HUES64 (cell line): ENCODE data around the gene SDK1.
"Not testable (repeated sequence)": the region's sequence is repeated elsewhere in the genome, so short reads cannot be mapped to it uniquely, and the experiment has no call there.

ENCODE experiments used
- H3K27ac ChIP-seq: 2 replicates; pipeline ENCODE4 v1.7.0; 2013; ENCODE audit warnings: low read depth, low read length, inconsistent platforms
- H3K27me3 ChIP-seq: 2 replicates; pipeline ENCODE4 v1.6.1; 2013; ENCODE audit warnings: mild to moderate bottlenecking, low read length; ENCODE audit not compliant: insufficient read depth
- H3K36me3 ChIP-seq: 2 replicates; pipeline ENCODE4 v1.6.1; 2013; ENCODE audit warnings: mild to moderate bottlenecking, low read length; ENCODE audit not compliant: insufficient read depth
- H3K4me1 ChIP-seq: 2 replicates; pipeline ENCODE4 v1.6.1; 2013; ENCODE audit warnings: mild to moderate bottlenecking, low read length, moderate library complexity; ENCODE audit not compliant: insufficient read depth
- H3K4me3 ChIP-seq: 2 replicates; pipeline ENCODE4 v1.5.1; 2013; ENCODE audit warnings: mild to moderate bottlenecking, low read length, moderate library complexity
- H3K9ac ChIP-seq: 2 replicates; pipeline ENCODE4 v1.6.1; 2013; ENCODE audit warnings: mild to moderate bottlenecking, low read depth, low read length
- H3K9me3 ChIP-seq: 2 replicates; pipeline ENCODE4 v1.6.1; 2013; ENCODE audit warnings: low read depth, low read length; ENCODE audit not compliant: insufficient read depth
- WGBS: fragments of 150-250, 120-280 bp; methylation state at CpG from one replicate; pipeline ENCODE4 v1.1.7; 2013; ENCODE audit warnings: missing lambda C conversion rate; 5-methylcytosine and 5-hydroxymethylcytosine counted together

Gene SDK1

GRCh38 chr7:4209966-4210365 is 908.9 kb downstream of the SDK1 start:
- Histone ChIP-seq H3K4me3 (no peak overlapping the region), H3K4me1 (no peaks in the 10 kb centered on the region), H3K9ac (no peak overlapping the region), H3K27me3 (no peaks in the 10 kb centered on the region), H3K36me3 (no peaks in the 10 kb centered on the region), H3K27ac (no peak overlapping the region), H3K9me3 (no peaks in the 10 kb centered on the region)
- WGBS: 94% methylated on average over 20 of the region's 20 CpGs

- no peak overlapping the region for H3K4me3 ChIP-seq
- H3K36me3 ChIP-seq: no peaks in the 10 kb centered on the region
- H3K4me1 ChIP-seq: no peaks in the 10 kb centered on the region
- H3K27ac ChIP-seq: no peak overlapping the region
- H3K27me3 ChIP-seq: no peaks in the 10 kb centered on the region
- WGBS: 95% methylated on average over 13 of the region's 13 CpGs
- no peaks in the 10 kb centered on the region for H3K9me3 ChIP-seq
- no peak overlapping the region for H3K9ac ChIP-seq
Observed at GRCh38 chr7:4210821-4211220, 909.8 kb downstream of the SDK1 start.

GRCh38 chr7:4211261-4211660 is 910.2 kb downstream of the SDK1 start:
- Histone ChIP-seq H3K27me3 (no peaks in the 10 kb centered on the region), H3K9me3 (no peaks in the 10 kb centered on the region), H3K9ac (no peak overlapping the region), H3K36me3 (no peaks in the 10 kb centered on the region), H3K4me3 (no peak overlapping the region), H3K4me1 (no peaks in the 10 kb centered on the region), H3K27ac (no peak overlapping the region)
- 91% methylated on average over 11 of the region's 11 CpGs for WGBS

- H3K27ac ChIP-seq: no peak overlapping the region
- no peaks in the 10 kb centered on the region for H3K9me3 ChIP-seq
- no peaks in the 10 kb centered on the region for H3K36me3 ChIP-seq
- no peaks in the 10 kb centered on the region for H3K4me1 ChIP-seq
- no peak overlapping the region for H3K9ac ChIP-seq
- H3K4me3 ChIP-seq: no peak overlapping the region
- no peaks in the 10 kb centered on the region for H3K27me3 ChIP-seq
- WGBS: 92% methylated on average over 12 of the region's 12 CpGs
Observed at GRCh38 chr7:4212376-4212775, 911.3 kb downstream of the SDK1 start.

- Histone ChIP-seq H3K27me3 (no peaks in the 10 kb centered on the region), H3K36me3 (no peaks in the 10 kb centered on the region), H3K9me3 (no peaks in the 10 kb centered on the region), H3K4me3 (no peak overlapping the region), H3K9ac (no peak overlapping the region), H3K4me1 (no peaks in the 10 kb centered on the region), H3K27ac (no peak overlapping the region)
- WGBS: 92% methylated on average over 32 of the region's 32 CpGs
Observed at GRCh38 chr7:4214291-4215155, 913.5 kb downstream of the SDK1 start.

- WGBS: 95% methylated on average over 19 of the region's 19 CpGs
- Histone ChIP-seq H3K4me1 (no peaks in the 10 kb centered on the region), H3K9me3 (no peaks in the 10 kb centered on the region), H3K36me3 (no peaks in the 10 kb centered on the region), H3K4me3 (no peak overlapping the region), H3K27ac (no peak overlapping the region), H3K27me3 (no peaks in the 10 kb centered on the region), H3K9ac (no peak overlapping the region)
Observed at GRCh38 chr7:4215176-4215720, 914.2 kb downstream of the SDK1 start.

- Histone ChIP-seq H3K27me3 (no peaks in the 10 kb centered on the region), H3K27ac (no peak overlapping the region), H3K4me1 (no peaks in the 10 kb centered on the region), H3K9me3 (no peaks in the 10 kb centered on the region), H3K9ac (no peak overlapping the region), H3K36me3 (no peaks in the 10 kb centered on the region), H3K4me3 (no peak overlapping the region)
- WGBS: 91% methylated on average over 16 of the region's 16 CpGs
Observed at GRCh38 chr7:4216016-4216415, 915.0 kb downstream of the SDK1 start.

GRCh38 chr7:4217126-4217660 is 916.1 kb downstream of the SDK1 start:
- WGBS: 97% methylated on average over 28 of the region's 29 CpGs
- H3K4me1 ChIP-seq, H3K27ac ChIP-seq, H3K9ac ChIP-seq, H3K4me3 ChIP-seq, H3K9me3 ChIP-seq, H3K27me3 ChIP-seq, H3K36me3 ChIP-seq: not testable (repeated sequence)

GRCh38 chr7:4218481-4218880 is 917.4 kb downstream of the SDK1 start:
- Histone ChIP-seq H3K27ac (no peak overlapping the region), H3K9ac (no peak overlapping the region), H3K4me3 (no peak overlapping the region), H3K27me3 (no peaks in the 10 kb centered on the region), H3K9me3 (no peaks in the 10 kb centered on the region), H3K4me1 (no peaks in the 10 kb centered on the region), H3K36me3 (no peaks in the 10 kb centered on the region)
- WGBS: 97% methylated on average over 7 of the region's 7 CpGs

GRCh38 chr7:4220011-4220410 is 919.0 kb downstream of the SDK1 start:
- no peaks in the 10 kb centered on the region for H3K36me3 ChIP-seq
- no peaks in the 10 kb centered on the region for H3K27me3 ChIP-seq
- 95% methylated on average over 15 of the region's 15 CpGs for WGBS
- no peak overlapping the region for H3K4me3 ChIP-seq
- H3K9ac ChIP-seq: no peak overlapping the region
- H3K27ac ChIP-seq: no peak overlapping the region
- no peaks in the 10 kb centered on the region for H3K9me3 ChIP-seq
- no peaks in the 10 kb centered on the region for H3K4me1 ChIP-seq

- no peaks in the 10 kb centered on the region for H3K9me3 ChIP-seq
- 88% methylated on average over 21 of the region's 21 CpGs for WGBS
- H3K27me3 ChIP-seq: no peaks in the 10 kb centered on the region
- H3K27ac ChIP-seq: no peak overlapping the region
- no peak overlapping the region for H3K4me3 ChIP-seq
- no peak overlapping the region for H3K9ac ChIP-seq
- no peaks in the 10 kb centered on the region for H3K36me3 ChIP-seq
- H3K4me1 ChIP-seq: no peaks in the 10 kb centered on the region
Observed at GRCh38 chr7:4221043-4221442, 920.0 kb downstream of the SDK1 start.
